PC-9 (cell line): ENCODE results near the gene LGI1.

Experiments
- CTCF ChIP-seq: fragments of 200-600 bp; sonication (generic); conservative IDR thresholded peaks from 2 replicates; pipeline ENCODE4 v1.6.1; 2017; ENCODE audit warnings: mixed run types, antibody characterized with exemption, mild to moderate bottlenecking, moderate library complexity
- EZH2 ChIP-seq: fragments of 200-600 bp; sonication (generic); IDR thresholded peaks from 2 replicates; pipeline ENCODE4 v1.8.0; 2017; ENCODE audit warnings: antibody characterized with exemption, low read depth

- no peak for TF ChIP-seq CTCF
- TF ChIP-seq EZH2 = no peak
Observed at GRCh38 chr10:93815304-93816096, 57.8 kb downstream of the LGI1 start.
